CD1c-positive myeloid dendritic cell (primary cell): ENCODE measurements around the gene TAOK1.

Source experiments
- DNase-seq: peaks from one replicate; pipeline ENCODE4 v3.0.0-alpha.2; 2016; ENCODE audit errors: extremely low spot score

TAOK1 gene

DNA sequence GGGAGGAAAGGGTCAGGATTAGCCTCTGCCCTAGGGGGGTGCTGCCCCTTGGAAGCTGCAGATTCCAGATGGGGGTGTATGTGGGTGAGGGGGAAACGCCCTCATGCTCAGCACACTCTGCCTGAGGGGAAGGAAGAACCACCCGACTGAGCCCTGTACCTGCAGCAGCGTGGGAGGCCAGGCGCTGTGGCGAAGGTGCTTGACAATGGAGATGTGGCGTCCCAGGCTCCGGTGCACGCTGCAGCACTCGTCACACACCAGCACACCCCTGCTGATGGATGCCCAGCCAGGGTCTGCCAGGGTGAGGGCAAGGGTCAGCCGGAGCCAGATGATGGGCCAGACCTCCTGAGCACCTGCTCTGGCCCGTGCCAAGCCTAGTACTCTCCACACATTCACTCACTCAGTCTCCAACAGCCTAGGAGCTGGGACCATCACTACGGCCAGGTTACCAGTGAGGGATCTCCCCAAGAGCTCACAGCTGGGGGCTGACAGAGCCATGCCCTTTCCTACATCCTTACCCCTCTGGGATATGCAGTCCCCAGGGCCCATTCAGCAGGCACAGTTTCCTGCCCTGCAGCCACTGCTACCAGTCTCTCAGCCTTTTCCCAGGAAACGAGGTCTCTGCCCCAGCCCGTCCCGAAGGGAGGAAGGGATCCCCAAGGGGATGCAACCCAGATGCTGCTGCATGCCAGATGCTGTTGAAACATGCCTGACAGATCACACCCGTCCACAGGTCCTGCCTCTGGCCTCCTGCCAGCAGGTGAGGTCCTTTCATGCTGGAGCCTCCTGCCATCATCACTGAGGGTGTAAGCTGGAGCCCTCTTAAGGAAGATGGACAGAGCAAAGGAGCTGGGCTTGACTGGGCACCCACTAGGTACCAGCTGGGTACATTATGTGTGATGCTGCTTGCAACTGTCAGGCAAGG, 193.4 kb downstream of the TAOK1 start:
- no peak for DNase-seq

DNA sequence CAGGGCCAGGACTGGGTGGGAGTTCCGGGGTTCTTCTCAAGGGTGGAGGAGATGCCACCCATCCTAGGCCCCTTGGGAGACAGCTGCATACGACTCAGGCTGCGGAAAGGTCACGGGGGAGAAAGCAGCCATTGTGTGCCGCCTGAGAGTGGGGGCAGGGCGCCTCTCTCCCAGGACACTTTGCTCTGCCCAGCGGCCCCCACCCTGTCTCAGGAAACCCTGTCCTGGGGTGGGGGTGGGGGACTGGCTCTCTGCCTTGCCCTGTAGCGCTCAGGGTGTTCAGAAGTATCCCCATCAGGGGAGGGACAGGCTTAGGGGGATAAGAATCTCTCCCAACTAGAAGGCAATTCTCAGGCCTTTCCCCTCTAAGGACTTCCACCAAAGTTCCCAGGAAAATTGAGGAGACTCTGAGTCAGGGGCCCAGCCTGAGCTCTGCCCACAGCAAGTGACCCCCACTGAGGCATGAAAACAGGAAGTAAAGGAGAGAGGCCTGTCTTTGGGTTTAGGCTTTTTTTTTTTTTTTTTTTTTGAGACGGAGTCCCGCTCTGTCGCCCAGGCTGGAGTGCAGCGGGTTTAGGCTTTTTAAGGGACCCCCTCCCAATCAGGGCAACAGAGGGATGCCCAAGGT, 194.4 kb downstream of the TAOK1 start:
- DNase-seq: peak; percentile 58

DNA sequence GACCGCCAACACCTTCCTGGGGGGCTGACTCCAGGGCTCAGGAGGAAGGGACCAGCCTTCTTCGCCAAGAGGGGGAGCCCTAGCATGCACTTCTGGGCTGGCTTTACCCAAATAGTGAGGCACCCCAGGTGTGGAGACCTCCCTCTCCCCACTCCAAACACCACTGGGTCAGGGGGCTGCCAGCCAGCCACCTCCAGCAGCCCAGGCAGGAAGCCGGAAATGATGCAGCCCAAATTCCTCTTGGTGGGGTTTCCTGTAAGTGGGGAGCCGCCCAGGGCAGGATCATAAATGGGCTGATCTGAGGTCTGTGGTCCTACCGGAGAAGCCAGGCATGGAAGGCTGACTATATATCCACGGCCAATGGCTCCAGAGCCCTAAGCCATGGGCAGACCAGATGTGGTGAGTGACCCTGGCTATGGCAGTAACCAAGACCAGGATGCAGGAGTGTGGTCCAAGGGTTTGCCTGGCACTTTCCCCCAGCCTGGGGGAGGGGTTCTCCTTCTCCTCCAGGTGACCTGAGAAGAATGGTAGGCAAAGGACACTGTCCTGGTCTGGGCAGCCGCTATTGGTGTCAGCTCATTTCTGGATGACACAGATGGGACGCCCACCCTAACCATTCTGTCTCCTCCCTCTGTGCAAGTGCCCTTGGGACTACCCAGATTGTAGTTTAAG, 195.1 kb downstream of the TAOK1 start:
- DNase-seq: no peak

DNA sequence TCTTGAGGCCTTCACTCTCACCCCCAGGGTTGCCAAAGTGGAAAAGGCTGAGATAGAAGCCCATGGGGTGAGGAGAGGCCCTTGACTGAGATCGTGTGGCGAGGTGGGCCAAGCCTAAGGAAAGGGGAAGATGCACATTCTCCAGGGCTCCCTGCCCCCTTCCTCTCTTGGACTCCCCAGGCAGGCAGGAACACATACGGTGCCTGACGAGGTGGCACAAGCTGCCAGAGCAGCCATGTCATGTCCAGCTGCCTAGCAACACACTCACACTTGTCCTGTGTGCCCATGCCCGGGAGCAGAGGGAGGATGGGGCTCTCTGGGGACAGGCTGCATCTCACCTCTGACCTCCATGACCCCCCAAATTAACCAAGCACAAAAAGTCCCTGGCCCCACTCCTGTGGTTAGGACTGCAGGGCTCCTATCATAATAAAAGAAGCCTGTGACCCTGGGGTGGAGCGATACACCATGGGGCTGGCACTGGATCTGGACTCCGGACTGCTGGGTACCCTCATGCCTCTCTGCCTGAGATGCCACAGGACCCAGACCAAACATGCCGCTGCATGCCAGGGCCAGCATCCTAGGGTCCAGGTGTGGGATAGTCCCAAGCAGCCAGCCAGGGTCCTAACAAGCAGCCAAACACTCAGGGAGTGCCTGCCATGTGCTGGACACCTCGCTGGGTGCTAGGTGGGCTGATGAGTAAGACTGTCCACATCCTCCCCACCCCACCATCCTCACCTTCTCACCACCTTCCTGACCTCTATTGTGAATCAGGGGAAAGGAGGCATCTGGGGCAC, 196.7 kb downstream of the TAOK1 start:
- DNase-seq: peak; percentile 38

DNA sequence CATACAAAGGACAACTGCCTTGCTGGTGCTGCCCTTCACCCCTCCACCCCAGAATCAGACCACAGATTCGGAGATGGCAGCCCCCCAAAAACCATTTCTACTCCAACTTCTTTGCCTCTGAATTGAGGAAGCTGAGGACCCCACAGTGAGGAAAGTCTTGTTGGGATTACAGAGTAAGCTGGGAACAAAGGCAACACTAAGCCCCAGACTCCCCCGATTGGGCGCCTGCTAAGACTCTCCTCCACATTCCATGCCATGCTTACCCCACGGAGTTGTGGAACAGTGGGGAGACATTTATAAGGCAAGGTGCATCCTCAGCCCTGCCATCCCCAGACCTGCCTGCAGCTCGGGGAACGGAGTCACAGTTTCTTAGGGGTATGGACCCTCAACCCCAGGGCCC, 197.4 kb downstream of the TAOK1 start:
- no peak for DNase-seq

DNA sequence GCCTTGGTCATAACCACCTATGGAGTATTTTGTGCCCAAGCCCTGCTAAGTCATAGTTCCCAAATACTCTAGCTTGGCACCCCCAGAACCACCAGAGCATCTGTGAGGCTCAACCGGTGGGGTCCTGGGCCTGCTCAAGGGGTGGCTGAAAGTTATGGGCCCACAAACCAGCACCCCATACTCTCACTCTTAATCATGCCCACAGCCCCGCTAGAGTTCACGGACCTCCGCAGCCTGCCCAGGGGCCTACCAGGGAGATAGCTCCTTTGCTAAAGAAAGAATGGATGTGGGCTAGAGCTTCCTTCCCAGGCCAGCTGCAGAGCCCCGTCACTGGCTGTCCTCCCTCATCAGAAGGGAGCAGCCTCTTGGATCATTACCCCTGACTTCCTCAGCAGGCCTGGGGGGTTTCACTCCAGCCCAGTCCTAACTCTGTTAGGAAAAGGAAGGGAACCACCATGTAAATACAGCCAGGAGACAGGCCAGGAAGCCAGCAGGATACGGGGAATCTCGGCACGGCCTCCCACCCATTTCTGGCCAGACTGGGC, 197.9 kb downstream of the TAOK1 start:
- peak; percentile 28 for DNase-seq

DNA sequence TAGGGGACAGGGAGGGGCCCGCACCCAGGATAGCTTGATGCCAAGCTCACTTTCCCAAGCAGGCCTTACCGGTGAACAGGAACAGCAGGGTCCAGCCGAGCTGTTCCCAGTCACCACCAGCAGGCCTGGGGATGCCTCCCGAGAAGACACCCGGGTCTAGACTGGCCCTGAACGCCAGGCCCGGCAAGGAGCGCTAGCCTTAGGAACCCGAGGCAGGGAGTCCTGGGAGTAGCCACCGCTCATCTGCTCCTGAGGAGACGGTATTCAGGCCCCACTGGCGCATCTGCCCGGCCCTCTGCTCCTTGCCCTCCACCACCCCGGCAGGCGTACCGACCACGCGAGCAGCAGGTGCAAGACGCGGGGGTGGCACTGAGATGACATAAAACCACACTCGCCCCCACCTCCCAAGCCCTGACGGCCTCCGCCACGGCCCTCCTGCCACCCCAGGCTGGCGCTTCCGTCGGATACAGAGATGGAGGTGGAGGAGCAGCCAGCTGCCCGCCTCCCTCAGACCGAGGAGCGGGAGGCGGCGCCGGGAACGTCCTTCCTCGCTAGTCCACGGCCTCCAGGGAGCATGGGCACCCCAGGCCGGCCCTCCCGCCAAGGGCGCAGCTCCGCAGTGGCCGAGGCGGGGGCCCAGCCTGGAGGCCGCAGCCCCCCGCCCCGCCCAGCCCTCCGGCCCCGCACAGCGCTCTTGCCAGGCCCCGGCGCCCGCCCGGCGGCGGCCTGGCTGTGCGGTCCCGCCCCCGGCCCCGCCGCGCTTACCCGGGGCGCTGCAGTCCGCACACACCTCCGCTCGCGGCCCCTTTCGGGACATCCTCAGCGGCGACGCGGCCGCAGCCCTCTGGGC, 198.6 kb downstream of the TAOK1 start:
- peak; percentile 44 for DNase-seq

DNA sequence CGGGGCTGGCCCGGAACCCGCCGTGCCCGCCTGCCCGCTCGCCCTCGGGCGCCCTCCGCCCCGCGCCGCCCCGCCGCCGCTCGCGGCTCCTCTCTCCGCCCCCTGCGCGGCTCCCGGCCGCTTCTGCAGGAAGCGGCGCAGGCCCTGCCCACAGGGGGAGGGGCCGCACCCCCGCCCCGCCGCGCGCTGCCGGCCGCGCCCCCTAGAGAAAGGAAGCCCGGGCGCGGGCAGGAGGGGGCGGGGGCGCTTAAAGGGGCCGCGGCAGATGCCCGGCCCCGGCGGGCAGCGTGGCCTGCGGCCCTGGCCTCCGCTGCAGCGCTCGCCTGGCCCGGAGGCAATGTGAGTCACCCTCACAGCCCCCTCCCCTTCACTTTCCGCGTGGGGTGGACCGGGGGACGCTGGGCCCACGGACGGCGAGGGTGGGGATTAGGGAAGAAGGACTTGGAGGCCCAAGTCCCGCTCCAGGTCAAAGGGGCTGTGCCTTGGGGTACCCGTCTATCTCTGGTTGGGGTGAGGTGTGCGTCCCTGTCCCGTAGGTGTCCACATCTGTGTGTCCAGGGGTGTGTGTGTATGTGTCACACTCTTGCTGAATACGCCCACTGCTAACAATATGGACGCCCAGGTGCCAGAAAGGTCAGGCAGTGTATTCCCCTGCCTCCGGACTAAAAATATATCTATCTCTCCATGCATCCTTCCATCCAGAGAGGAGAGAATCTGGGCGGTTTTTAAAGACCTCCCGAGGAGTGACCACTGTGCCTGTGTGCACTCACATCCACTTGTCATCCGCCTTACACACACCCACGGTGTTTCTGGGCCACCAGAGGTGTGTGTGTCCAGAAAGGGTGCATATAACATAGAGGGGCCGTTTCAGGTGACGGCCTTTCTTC, 199.6 kb downstream of the TAOK1 start, which contains the start of gene GIT1:
Gene GIT1 (minus strand): TSS at position 125 of the 887 bp plus-strand sequence. CDS start 270 bp downstream, outside the sequence.
- peak; percentile 96 for DNase-seq

DNA sequence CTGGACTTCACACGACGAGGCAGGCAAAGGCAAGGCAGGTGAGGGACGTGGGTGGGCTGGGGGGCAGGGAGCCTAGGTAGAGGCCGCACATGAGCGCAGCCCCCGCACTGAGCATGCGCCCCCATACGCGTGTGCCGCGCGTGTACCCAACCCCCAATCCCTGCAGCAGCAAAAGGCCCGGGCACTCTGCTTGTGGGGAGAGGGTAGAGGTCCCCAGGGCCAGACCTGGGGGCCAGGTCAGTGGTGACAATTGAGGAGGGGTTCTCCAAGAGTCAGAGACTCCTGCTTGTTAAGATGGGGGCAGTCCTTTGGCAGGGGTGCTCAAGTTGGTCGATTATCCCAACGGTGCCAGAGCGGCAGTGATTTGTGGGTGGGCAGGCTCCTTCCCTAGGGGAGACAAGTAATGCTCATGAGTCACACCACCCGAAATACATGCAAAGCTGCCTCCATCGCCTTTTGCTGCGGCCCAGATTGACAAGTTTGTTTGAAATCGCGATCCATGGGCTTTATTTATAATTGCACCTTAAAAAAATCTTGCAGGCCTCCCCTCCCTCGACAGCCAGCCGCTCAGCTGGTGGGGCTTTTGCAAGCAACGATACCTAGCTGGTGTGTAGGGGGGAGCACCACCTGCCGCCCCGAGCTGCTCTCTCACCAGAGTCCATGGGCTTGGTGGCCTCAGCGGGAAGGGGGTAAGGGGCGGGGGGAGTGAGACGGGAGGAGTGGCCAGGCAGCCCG, 200.4 kb downstream of the TAOK1 start:
- peak; percentile 56 for DNase-seq

DNA sequence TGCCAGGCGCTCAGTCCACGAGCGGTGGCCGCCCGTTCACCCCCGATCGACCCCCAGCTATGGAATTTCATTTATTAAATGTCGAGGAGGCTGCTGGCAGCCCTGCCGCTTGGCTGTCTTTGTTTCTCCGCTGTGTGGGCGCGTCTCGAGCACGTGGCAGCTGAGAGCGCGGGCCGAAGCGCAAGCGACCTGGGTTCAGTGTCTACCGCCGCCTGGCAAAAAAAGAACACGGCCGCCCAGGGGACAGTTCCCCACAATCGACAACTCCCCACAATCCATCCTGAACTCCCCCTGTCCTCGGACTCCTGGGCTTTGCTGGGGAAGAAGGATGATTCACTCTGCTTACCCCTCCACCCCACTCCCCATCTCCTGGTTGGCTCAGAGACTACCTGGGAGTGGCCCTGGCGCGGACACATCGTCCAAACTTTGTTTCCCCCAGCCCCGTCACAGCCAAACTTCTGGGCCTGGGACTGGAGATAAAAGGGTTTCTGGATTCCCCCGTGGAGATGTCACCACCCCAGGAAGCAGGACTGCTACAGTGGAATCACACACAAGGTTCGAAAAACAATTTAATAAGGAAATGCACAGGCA, 201.1 kb downstream of the TAOK1 start:
- DNase-seq: peak; percentile 48

DNA sequence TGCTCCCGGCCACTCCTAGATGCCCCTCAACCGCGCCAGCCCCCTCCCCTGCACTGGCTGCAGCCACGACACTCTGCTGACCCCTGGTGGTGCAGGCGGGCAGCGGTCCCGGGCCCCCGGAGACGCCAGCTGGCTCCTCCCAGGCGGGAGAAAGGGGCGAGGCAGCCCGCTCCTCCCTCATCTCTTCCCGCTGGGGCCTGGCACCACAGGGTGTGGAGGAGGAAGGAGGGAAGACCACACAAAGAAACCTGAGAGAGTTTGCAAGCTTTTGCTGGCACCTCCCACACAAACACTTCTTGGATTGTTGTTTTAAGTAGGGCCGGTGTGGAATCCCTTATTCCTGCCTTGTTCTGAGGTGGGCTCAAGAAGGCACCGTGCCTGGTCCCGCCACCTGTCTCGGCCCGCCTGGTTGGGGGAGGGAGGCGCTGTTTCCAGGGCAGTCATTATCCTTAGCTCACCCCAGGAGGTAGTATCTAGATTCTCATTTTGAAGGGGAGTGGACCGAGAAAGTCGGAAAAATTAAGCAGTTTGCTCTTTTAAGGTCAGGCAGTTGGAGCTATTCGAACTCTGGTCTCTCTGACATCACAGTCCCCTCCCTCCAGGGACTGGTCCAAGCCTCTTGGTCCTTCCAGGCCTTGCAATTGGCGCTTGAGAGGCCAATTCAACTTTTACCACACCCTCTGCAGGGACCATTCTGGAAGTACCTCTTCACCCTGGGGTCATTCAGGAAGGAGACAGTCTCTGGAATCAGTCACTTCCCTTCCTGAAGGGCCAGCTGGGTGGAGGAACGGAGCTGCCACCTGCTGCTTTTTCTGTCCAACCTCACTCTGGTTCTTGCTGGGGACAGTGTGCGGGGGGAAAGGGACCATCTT, 201.8 kb downstream of the TAOK1 start:
- DNase-seq: peak; percentile 75

DNA sequence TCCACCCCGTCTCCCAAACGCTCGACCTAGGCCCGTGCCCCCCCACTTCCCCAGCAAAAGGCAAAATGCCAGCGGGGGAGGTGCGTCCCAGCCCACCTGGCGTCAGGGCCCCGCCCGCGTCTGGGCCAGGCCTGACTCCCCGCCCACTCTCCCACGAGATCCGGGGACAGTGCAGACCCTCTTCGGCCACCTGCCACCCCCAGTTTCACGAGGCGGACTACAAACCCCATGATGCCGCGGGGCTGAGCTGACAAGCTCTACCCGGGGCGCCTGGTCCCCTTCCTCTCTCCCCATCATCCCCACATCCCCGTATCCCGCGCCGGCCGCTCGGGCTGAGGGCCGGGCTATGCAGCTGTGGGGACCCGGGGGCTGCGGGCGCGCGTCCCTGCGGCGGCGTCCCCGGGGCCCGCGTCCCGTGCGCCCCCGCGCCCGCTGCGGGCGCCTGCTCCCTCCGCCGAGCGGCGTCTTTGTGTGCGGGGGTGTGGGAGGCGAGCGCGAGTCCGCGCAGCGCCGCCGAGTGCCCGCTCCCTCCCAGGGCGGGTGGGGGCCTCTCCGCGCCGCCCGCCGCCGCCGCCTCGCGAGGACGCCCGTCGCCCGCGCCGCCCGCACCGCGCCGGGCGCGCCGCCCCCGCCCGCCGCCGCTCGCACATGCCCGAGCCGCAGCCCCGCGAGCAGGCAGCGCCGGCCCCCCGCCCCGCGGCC, 202.8 kb downstream of the TAOK1 start, which contains the start of gene ANKRD13B:
Gene ANKRD13B (plus strand): TSS at position 283 of the 702 bp plus-strand sequence. CDS start 490 bp downstream, outside the sequence.
- DNase-seq: peak; percentile 37

DNA sequence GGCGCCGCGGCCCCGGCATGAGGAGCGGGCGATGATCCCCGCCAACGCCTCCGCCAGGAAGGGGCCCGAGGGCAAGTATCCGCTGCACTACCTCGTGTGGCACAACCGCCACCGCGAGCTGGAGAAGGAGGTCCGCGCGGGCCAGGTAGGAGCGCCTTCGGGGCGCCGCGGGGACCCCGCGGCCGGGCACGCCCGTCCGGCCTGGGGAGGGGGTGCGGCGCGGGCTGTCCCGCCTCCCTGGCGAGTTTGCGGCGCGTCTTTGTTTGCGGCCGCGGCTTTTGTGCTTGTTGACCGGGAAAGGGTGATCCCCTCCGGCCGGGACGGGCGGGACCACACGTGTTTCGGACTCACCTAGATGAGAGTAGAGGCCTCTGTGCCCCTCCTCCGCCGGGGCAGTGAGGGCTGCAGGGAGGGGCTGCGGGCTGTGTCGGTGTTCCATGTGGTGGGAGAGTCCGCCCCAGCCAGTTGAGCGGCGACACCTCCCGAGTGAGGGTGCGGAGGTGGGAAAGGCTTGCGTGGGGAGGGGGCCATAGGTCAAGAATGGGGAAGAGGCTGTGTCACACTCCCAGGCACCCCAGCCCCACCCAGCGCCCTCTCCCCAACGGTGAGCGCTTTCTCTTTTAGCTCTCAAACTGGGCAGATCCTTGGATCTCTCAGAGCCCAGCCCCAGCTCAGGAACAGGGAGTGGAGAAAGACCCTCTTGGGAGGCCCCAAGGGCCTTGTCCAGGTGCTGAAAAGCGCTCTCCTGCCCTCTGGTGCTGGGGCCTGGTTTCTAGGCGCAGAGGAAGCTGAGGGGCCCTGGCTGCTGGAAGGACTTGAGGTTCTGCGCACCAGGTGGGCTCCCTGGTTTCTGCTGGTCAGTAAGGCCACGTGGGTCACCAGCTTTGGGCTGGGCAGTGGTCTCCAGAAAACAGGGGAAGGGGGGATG, 203.7 kb downstream of the TAOK1 start:
- peak; percentile 28 for DNase-seq

DNA sequence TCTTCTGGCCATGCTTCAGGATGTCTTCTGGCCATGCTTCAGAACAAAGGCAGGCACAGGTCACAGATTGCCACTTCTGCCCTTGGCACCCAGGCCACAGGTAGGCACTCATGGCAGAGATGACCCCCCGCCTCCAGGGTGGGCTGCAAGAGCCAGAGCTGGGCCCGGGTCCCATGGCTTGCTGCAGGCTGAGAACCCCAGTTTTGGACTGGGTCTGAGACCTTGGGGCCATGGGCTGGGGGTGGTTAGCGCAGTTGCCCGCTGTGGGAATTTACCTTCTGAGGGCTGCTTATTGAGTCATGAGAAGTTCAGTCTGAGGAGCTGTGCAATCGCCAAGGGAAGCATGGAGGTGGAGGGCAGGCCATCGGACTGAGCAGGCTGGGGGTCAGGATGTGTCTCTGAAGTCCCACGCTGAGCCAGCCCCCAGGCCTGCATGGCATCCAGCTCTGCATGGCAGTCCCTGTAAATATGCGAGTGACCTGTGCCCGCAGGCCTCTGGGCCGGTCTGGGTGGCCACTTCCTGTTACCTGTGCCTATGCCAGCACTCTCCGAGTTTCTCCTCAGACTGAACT, 204.4 kb downstream of the TAOK1 start:
- no peak for DNase-seq
